ELR (cell line): ENCODE results near the gene MBD3L5.
"Not testable (repeated sequence)": the region's sequence is repeated elsewhere in the genome, so short reads cannot be mapped to it uniquely, and the experiment has no call there.

Experiments used
- DNase-seq: peaks from one replicate; pipeline ENCODE4 v3.0.0-alpha.2; 2015; ENCODE audit warnings: low read depth

The MBD3L5 gene

GRCh38 chr19:7052896-7053295 is 22.5 kb downstream of the MBD3L5 start:
- not testable (repeated sequence) for DNase-seq

DNA sequence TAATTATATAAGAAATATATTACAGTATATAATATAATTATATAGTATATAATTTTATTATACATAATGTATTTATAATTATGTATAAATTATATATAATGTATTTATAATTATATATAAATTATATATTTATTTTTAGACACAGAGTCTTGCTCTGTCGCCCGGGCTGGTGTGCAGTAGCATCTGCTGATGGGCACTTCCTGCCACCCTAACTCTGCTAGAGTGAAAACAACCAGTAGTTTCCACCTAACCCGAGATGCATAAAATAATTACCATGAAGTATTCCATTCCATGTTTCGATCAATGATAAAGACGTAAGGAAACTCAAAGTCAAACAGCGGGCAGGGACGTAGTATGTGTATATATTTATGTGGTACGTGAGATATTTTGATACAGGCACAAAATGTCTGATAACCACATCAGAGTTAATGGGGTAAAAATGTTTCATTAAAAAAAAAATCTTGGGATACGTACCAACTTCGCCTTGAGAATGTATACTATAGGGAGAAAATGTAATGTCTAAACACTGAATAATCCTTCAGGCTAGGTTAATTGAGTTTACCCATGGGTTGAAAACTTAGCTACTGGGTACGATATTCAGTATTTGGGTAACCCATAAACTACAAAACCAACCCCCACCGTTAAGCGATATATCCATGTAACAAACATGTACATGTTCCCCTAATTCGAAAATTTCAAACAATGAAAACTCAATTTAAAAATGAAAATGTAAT is 24.4 kb downstream of the MBD3L5 start:
- DNase-seq = not testable (repeated sequence)

DNA sequence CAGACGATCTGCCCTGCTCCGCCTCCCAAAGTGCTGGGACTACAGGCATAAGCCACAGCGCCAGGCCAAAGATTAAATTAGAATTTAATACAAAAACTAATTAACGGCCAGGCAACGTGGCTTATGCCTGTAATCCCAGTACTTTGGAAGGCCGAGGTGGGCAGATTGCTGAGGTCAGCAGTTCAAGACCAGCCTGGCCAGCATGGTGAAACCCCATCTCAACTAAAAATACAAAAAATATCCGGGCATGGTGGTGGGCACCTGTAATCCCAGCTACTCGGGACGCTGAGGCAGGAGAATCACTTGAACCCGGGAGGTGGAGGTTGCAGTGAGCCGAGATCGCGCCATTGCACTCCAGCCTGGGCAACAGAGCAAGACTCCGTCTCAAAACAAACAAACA is 25.3 kb downstream of the MBD3L5 start:
- not testable (repeated sequence) for DNase-seq

DNA sequence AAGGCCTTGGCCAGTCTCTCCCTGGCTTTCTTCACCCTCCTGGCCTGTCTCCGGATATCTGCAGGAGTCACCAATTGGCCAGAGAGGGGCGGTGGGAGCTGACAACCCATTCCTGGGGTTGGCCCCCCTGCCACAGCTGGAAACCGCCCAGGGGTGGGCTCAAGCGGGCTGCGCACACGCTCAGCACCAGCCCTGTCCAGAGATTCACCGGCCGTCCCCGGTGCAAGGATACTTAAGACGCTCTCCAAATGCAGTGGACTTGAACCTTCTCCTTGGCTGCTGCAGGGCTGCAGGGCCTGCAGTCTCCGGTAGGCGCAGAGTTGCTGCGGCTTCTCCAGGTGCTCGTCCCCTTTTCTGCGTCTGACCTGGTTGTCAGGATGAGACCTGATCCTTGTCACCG is 26.0 kb downstream of the MBD3L5 start:
- DNase-seq = not testable (repeated sequence)

DNA sequence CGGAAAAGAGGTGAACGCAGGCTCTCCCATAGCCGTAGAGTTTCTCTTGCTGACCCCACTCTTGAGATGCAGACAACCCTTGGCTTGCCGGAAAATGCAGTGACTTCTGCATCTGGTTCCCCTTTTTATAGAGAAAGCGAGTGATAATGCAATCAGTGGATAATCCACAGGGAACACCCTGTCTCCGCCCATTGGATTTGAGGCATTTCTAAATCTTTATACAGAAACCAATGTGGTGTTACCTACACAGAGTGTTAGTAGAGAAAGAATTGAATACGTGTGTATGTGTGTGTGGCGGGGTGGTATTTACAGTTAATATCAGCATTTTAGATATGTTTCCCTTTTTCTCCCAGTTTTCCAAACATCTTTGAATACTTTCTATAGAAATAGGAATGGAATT is 28.2 kb downstream of the MBD3L5 start, which contains the start of gene MBD3L3:
Gene MBD3L3, minus strand, starts transcription at position 101 of the 400 bp plus-strand sequence. Its CDS starts 71 bp downstream, at position 30.
- not testable (repeated sequence) for DNase-seq

GRCh38 chr19:7059977-7060376 is 29.6 kb downstream of the MBD3L5 start:
- DNase-seq = not testable (repeated sequence)

DNA sequence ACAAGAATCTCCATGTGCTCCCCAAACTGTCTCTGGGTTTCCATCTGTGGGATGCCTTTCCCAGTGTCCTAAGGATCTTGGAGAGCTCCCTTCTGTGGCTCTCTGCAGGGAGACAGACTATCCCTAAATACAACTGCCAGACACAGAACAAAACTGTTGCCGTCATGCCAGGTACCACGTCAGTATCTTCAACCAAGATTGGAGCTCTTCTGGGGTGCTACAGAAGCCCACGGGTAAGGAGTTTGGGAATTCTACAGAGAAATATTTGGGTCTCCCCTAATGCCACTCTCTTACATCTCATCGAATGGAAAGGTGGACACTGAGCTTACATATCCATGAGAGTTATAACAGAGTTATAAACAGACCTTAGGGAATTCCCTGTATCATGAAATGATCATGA is 33.0 kb downstream of the MBD3L5 start:
- no peak for DNase-seq

DNA sequence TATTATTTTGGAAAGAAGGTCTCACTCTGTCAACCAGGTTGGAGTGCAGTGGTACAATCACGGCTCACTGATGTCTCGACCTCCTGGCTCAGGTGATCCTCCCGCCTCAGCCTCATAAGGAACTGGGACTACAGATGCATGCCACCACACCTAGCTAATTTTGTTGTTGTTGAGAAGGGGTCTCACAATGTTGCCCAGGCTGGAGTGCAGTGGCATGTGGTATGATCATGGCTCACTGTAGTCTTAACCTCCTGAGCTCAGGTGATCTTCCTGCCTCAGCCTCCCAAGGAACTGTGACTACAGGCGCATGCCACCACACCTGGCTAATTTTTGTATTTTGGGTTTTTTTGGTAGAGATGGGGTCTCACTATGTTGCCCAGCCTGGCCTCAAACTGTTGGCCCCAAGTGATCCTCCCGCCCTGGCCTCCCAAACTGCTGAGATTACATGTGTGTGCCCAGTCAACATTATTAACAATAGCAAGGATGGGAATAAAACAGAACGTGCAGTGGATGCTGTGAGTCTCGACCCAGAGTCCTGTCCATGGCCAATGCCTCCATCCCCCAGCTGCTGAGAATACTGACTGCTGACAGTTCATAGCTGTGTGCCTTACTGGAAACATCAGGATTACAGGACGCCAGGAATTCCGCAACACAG is 33.5 kb downstream of the MBD3L5 start:
- no peak for DNase-seq

GRCh38 chr19:7067122-7067521 is 36.7 kb downstream of the MBD3L5 start:
- DNase-seq = peak; percentile 22

DNA sequence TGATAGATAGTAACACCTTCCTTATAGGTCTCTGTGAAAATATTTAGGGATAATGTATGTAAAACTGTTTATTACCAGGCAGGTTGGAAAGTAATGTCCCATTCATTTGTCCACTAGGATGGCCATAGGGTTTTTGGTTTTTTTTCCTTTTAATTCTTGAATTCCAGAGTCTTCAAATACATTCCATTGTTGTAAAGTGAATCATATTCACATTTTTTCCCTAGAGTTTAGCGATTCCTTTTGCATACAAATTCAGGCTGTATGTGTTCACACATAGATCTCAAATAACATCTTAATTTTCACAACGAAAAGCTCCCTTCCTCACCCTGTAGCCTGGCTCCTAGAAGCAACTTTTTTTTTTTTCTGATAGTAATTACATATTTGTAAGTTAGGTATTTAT is 37.3 kb downstream of the MBD3L5 start:
- peak; percentile 49 for DNase-seq

GRCh38 chr19:7068599-7068998 is 38.2 kb downstream of the MBD3L5 start:
- no peak for DNase-seq

GRCh38 chr19:7069042-7069903 is 38.9 kb downstream of the MBD3L5 start, which contains the start of gene ZNF557:
ZNF557 (plus strand) TSS chr19:7069703; CDS start chr19:7075075, 5,372 bp downstream.
- peak; percentile 98 for DNase-seq

DNA sequence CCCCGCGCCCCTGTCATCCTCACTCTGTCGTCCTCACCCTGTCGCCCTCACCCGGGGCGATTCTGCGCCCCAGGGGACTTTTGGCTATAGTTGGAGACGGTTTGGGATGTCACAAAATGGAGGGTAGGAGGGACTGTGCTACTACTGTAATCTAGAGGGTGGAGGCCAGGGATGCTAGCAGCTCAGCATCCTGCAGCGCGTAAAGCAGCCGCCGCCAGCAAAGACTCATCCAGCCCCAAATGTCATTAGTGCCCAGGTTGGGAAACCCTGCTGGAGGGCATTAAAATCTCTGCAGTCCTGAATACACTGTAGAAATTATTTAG is 39.5 kb downstream of the MBD3L5 start:
- peak; percentile 33 for DNase-seq

- no peak for DNase-seq
Observed at GRCh38 chr19:7072541-7072940, 42.2 kb downstream of the MBD3L5 start.

DNA sequence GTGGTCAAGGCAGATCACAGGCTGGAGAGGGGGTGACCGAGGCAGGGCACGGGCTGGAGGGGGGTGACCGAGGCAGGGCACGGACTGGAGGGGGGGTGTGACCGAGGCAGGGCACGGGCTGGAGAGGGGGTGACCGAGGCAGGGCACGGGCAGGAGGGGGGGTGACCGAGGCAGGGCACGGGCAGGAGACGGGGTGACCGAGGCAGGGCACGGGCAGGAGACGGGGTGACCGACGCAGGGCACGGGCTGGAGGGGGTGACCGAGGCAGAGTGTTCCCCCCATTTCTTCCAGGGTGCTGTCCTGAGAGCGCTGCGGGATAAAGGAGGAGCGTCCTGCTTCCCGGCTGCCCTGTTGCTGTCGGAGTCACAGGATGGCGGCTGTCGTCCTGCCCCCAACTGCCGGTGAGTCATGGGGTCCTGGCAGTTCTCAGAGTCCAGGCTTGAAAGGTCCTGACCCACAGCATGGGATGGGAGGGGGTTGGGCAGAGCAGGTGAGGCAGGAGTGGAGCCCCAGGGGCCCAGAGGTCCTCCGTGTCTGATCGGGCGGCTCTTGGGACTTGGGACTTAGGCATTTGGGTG is 44.4 kb downstream of the MBD3L5 start:
- no peak for DNase-seq

DNA sequence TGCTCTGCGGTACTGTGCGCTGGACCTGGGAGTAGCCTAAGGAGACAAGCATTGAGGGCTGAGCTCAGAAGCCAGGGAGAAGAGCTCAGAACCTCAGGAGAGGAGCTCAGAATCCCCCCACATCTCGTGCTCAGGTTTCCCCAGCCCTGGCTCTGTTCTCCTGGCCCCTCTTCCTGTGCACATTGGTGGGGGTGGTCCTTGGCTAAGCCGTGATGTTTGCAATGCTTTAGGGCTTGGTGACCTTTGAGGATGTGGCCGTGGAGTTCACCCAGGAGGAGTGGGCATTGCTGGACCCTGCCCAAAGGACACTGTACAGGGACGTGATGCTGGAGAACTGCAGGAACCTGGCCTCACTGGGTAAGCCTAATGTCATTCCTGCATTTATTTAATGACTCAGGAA is 45.8 kb downstream of the MBD3L5 start:
- DNase-seq = no peak

- peak; percentile 7 for DNase-seq
Observed at GRCh38 chr19:7078008-7078407, 47.6 kb downstream of the MBD3L5 start.
